HL-60 (cell line): Measurements from ENCODE around the gene HNRNPF.

ENCODE experiments used
- POLR2AphosphoS5 ChIP-seq: IDR thresholded peaks from 2 replicates; pipeline ENCODE4 v1.6.1; 2012; ENCODE audit warnings: low read depth
- TF ChIP-seq, protein P1 (sequence below): IDR thresholded peaks from one replicate; pipeline ENCODE4 v1.5.1; 2011; ENCODE audit warnings: low read length, control low read depth, inconsistent platforms; ENCODE audit not compliant: insufficient read depth

DNA sequence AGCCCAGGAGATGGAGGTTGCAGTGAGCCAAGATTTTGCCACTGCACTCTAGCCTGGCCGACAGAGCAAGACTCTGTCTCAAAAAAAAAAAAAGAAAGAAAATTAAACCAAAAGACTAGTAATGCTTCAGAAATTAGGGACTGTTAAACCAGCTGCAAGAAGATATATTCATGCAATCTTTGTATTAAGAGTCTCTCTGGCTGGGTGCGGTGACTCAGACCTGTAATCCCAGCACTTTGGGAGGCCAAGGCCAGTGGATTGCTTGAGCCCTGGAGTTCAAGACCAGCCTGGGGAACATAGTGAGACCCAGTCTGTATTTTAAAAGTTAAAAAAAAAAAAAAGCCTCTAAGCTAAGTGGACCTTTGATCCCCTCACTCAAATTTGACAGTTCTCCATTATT is 2.5 kb upstream of the HNRNPF start:
- TF ChIP-seq, protein P1, sequence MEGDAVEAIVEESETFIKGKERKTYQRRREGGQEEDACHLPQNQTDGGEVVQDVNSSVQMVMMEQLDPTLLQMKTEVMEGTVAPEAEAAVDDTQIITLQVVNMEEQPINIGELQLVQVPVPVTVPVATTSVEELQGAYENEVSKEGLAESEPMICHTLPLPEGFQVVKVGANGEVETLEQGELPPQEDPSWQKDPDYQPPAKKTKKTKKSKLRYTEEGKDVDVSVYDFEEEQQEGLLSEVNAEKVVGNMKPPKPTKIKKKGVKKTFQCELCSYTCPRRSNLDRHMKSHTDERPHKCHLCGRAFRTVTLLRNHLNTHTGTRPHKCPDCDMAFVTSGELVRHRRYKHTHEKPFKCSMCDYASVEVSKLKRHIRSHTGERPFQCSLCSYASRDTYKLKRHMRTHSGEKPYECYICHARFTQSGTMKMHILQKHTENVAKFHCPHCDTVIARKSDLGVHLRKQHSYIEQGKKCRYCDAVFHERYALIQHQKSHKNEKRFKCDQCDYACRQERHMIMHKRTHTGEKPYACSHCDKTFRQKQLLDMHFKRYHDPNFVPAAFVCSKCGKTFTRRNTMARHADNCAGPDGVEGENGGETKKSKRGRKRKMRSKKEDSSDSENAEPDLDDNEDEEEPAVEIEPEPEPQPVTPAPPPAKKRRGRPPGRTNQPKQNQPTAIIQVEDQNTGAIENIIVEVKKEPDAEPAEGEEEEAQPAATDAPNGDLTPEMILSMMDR = no peak
- TF ChIP-seq POLR2AphosphoS5 = no peak
